Activated naive CD4-positive, alpha-beta T cell treated with anti-CD3 and anti-CD28 coated beads for 36 hours (primary cell): ENCODE measurements around the gene OXLD1. TPM values are rescaled to one million over a fixed set of nuclear protein-coding genes. Genes with fewer than 3 reads are reported as not detected.

ENCODE experiments used
- CTCF ChIA-PET: fragments of 350-600 bp; sonication (Branson Sonifier 250); formaldehyde crosslinking; loops from one replicate; lab custom pipeline; 2021; ENCODE audit warnings: antibody characterized with exemption; lab: Charles Lee
- DNase-seq: peaks from one replicate; pipeline ENCODE4 v3.0.0-alpha.2; 2020
- H3K27ac Mint-ChIP-seq: one replicate; pipeline ENCODE4 v1.8.0; 2021; ENCODE audit warnings: mild to moderate bottlenecking, mixed read lengths
- H3K27me3 Mint-ChIP-seq: one replicate; pipeline ENCODE4 v1.8.0; 2021; ENCODE audit warnings: low read depth, mixed read lengths
- H3K36me3 Mint-ChIP-seq: one replicate; pipeline ENCODE4 v1.8.0; 2021; ENCODE audit warnings: low read depth, mixed read lengths
- H3K4me1 Mint-ChIP-seq: one replicate; pipeline ENCODE4 v1.8.0; 2021; ENCODE audit warnings: low read depth, mixed read lengths
- H3K4me3 Mint-ChIP-seq: one replicate; pipeline ENCODE4 v1.8.0; 2021; ENCODE audit warnings: mild to moderate bottlenecking, moderate library complexity, mixed read lengths
- H3K9me3 Mint-ChIP-seq: one replicate; pipeline ENCODE4 v1.8.0; 2021; ENCODE audit warnings: mixed read lengths
- intact Hi-C: fragments of 100-400 bp; cut with micrococcal nuclease; formaldehyde crosslinking; loops from one replicate; pipeline ENCODE4 v1.15.1; 2023
- microRNA-seq: library from miRNA; unstranded; fragments of <30 nt; microRNA quantifications from one replicate; pipeline ENCODE4 v1.2.0, GENCODE V29; 2022; ENCODE audit warnings: borderline microRNAs expressed, borderline replicate concordance
- total RNA-seq, 2 experiments: library from RNA; stranded (reverse); gene quantifications; one replicate each; pipeline ENCODE4 v1.2.3, GENCODE V29; 2021

Gene OXLD1
- total RNA-seq, 2 experiments from 2014 or later: 41.9 to 44.1 TPM

DNA sequence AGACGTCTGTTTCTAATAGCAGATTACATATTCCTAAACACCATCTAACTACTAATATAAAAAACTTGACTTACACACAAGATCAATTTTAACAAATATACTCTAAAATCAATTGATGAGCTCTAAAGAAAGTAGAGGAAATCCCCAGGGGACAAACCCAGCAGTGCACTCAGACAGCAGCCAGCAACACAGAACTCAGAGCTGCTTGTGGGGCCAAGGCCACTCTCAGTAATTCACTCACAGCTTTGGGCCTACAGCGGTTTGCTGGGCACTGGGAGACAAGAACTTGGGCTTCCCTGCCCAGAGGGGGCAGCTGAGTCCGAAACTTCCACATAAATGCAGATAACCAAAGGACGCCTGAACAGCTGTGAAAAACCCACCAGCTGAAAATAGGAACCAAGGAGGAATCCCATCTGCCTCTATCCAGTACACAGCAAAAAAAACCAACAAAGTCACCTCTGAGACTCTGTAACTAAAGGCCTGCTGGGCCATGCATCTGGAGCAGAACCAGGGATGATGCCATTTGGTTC lies 50.9 kb downstream of the OXLD1 start:
- Mint-ChIP-seq H3K4me1 (peaks cover 26% of the 10 kb centered on the region), H3K4me3 (no peak overlapping the region), H3K9me3 (no peaks in the 10 kb centered on the region), H3K27ac (no peak overlapping the region), H3K27me3 (no peaks in the 10 kb centered on the region), H3K36me3 (peaks cover 28% of the 10 kb centered on the region)
- intact Hi-C loops: no loop called here
- CTCF ChIA-PET: interaction anchor here (1.7 kb wide), 1 partner anchor 14 kb away, joined by 8 read pairs; no protein-coding TSS in a partner anchor
- no peak for DNase-seq

Small RNA genes lying within 50 kb of the gene (microRNA-seq; reads per million reads assigned to microRNA genes)
- 3.3 reads per million for gene MIR6786

Other genes with a start within 250 kb of the OXLD1 start
- gene ACTG1, start 153.8 kb downstream of the OXLD1 start, total RNA-seq: 1,000 to 10,000 TPM; 2,881 to 2,925 TPM
- not detected for gene FSCN2, start 138.2 kb downstream of the OXLD1 start, total RNA-seq
- gene FAAP100, start 114.3 kb downstream of the OXLD1 start, total RNA-seq: 10 to 100 TPM; 25.3 to 27.1 TPM
- 10 to 100 TPM; 67.0 to 68.6 TPM for gene NPLOC4, start 29.5 kb downstream of the OXLD1 start, total RNA-seq
- gene TSPAN10, start 29.4 kb downstream of the OXLD1 start, total RNA-seq: under 1 TPM in 1 of 2 experiments, not detected in 1; 0.12 TPM
- under 1 TPM; 0.83 to 0.89 TPM for gene PDE6G, start 10.1 kb downstream of the OXLD1 start, total RNA-seq
- 10 to 100 TPM; 30.8 to 32.3 TPM for gene CCDC137, start 132 bp upstream of the OXLD1 start, total RNA-seq
- gene ARL16, start 17.2 kb upstream of the OXLD1 start, total RNA-seq: 10 to 100 TPM; 13.8 to 14.1 TPM
- gene HGS, start 17.4 kb upstream of the OXLD1 start, total RNA-seq: 100 to 1,000 TPM in 1 of 2 experiments, 10 to 100 TPM in 1; 87.1 to 109 TPM
- 100 to 1,000 TPM in 1 of 2 experiments, 10 to 100 TPM in 1; 97.7 to 102 TPM for gene MRPL12, start 36.8 kb upstream of the OXLD1 start, total RNA-seq
- gene SLC25A10, start 45.7 kb upstream of the OXLD1 start, total RNA-seq: 10 to 100 TPM; 16.9 to 18.0 TPM
- not detected for gene GCGR, start 137.5 kb upstream of the OXLD1 start, total RNA-seq
- gene MCRIP1, start 166.7 kb upstream of the OXLD1 start, total RNA-seq: 10 to 100 TPM; 53.7 to 55.6 TPM
- gene PPP1R27, start 168.4 kb upstream of the OXLD1 start, total RNA-seq: not detected
- 100 to 1,000 TPM; 273 to 276 TPM for gene P4HB, start 193.9 kb upstream of the OXLD1 start, total RNA-seq
- 100 to 1,000 TPM; 355 to 389 TPM for gene ARHGDIA, start 204.7 kb upstream of the OXLD1 start, total RNA-seq
- gene ALYREF, start 225.0 kb upstream of the OXLD1 start, total RNA-seq: 100 to 1,000 TPM; 213 to 217 TPM
- gene ANAPC11, start 225.1 kb upstream of the OXLD1 start, total RNA-seq: 100 to 1,000 TPM; 171 to 182 TPM
- gene NPB, start 235.6 kb upstream of the OXLD1 start, total RNA-seq: under 1 TPM; 0.12 to 0.19 TPM
- 10 to 100 TPM; 15.9 to 16.6 TPM for gene PCYT2, start 244.8 kb upstream of the OXLD1 start, total RNA-seq